Measurements from ENCODE around the gene DMXL1.

Gene DMXL1

GRCh38 chr5:119070828-119071560 is at the start of gene DMXL1:
Gene DMXL1, plus strand, starts transcription at chr5:119071087. Its CDS starts 483 bp downstream, at chr5:119071570.
- FAIRE-seq, result no peak

GRCh38 chr5:119021149-119021732 is 49.6 kb upstream of the DMXL1 start:
- no peak for FAIRE-seq

GRCh38 chr5:119022017-119022745 is 48.7 kb upstream of the DMXL1 start:
- peak; percentile 45 for FAIRE-seq

GRCh38 chr5:119022773-119023172 is 48.1 kb upstream of the DMXL1 start:
- peak; percentile 64 for FAIRE-seq

- no peak for FAIRE-seq
These were observed 42.3 kb upstream of the DMXL1 start for GRCh38 chr5:119028575-119028974.

GRCh38 chr5:119031011-119031886 is 39.6 kb upstream of the DMXL1 start:
- no peak for FAIRE-seq

GRCh38 chr5:119031905-119032304 is 39.0 kb upstream of the DMXL1 start:
- FAIRE-seq, result no peak

- no peak for FAIRE-seq
These were observed 38.2 kb upstream of the DMXL1 start for GRCh38 chr5:119032656-119033055.

GRCh38 chr5:119033135-119033534 is 37.8 kb upstream of the DMXL1 start:
- FAIRE-seq, result no peak

GRCh38 chr5:119036101-119036762 is 34.7 kb upstream of the DMXL1 start:
- FAIRE-seq, result no peak

- no peak for FAIRE-seq
These were observed 33.2 kb upstream of the DMXL1 start for GRCh38 chr5:119037496-119038215.

GRCh38 chr5:119048246-119048645 is 22.6 kb upstream of the DMXL1 start:
- FAIRE-seq, result no peak

GRCh38 chr5:119049824-119050449 is 20.9 kb upstream of the DMXL1 start:
- FAIRE-seq, result no peak

GRCh38 chr5:119054101-119054500 is 16.8 kb upstream of the DMXL1 start:
- no peak for FAIRE-seq

- FAIRE-seq, result no peak
These were observed 15.6 kb upstream of the DMXL1 start for GRCh38 chr5:119055294-119055693.

GRCh38 chr5:119058979-119059529 is 11.8 kb upstream of the DMXL1 start:
- FAIRE-seq, result no peak

GRCh38 chr5:119059740-119060255 is 11.1 kb upstream of the DMXL1 start:
- FAIRE-seq, result no peak

GRCh38 chr5:119063579-119064379 is 7.1 kb upstream of the DMXL1 start:
- FAIRE-seq, result peak; percentile 81

GRCh38 chr5:119067450-119067849 is 3.4 kb upstream of the DMXL1 start:
- FAIRE-seq, result no peak

- no peak for FAIRE-seq
These were observed 384 bp upstream of the DMXL1 start for GRCh38 chr5:119070578-119070827.

Measured in colon (tissue), 2 donors.